ENCODE results near the gene PIGV.

DNA sequence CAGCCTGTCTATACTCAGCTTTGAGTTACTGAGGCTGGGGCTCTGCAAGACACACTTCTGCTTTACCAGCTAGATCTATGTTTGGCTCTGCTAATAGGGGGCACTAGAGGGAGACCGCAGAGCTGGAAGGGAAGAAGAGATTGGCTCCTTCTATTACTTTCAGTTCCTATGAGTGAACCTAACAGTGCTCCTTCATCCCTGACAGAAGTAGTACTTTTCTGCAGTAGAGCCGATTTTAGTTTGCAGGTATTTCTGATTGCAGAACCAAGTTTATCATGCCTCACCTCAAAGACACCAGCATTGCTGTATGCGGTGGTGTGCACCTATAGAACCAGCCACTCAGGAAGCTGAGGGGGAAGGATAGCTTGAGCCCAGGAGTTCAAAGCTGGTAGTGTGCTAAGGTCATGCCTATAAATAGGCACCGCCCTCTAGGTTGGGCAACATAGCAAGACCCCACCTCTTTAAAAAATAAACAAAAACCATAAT is 33.1 kb downstream of the PIGV start:
- TF ChIP-seq ZNF274 (IDR thresholded peaks at IDR 0.05; ENCODE audit: low read depth, low read length) = no peak
- TF ChIP-seq YY1 (IDR thresholded peaks at IDR 0.05; ENCODE audit: insufficient read depth, insufficient read length) = no peak

Data from NT2/D1 (cell line).